GM21737 (cell line): ENCODE data around the gene NTHL1.

Experiments
- ATAC-seq: cut with Tn5 transposase; IDR thresholded peaks from one replicate; pipeline ENCODE4 v1.9.1; 2021; ENCODE audit warnings: mild to moderate bottlenecking, moderate library complexity; ENCODE audit not compliant: unreplicated experiment

The NTHL1 gene

DNA sequence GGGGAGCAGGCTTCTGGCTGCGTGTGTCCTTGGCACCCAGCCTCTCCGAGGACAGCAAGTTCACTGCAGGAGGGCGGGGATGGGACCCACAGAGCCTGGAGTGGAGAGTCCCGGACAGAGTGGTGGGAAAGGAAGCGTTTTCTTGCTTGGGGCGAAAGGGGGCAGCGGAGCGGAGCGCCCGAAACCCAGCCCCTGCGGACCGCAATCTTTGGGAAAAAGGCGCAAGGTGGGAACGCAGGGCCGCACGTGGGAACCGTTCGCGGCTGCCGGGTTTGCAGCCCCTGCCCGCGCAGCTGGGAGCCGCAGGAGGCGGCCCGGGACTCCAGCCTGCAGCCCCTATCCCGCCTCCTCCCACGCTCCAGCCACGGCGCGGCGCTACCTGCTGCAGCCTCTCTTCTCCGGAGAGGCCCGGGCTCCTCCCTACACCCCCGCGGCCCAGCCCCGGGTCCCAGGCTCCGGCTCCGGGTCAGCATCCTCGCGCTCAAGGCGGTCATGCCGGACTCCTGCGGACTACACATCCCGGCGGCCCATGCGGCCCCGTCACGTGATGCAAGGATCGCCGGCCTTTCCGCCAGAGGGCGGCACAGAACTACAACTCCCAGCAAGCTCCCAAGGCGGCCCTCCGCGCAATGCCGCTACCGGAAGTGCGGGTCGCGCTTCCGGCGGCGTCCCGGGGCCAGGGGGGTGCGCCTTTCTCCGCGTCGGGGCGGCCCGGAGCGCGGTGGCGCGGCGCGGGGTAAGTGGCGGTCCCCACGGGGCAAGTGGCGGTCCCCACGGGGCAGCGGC, at the start of gene NTHL1, which contains the start of gene TSC2:
Gene NTHL1, minus strand, starts transcription at position 505 of the 786 bp plus-strand sequence. Its CDS starts 11 bp downstream, at position 494.
Gene TSC2, plus strand, starts transcription at position 656 of the 786 bp plus-strand sequence. CDS start 631 bp downstream, outside the sequence.
- ATAC-seq = peak; percentile 85

DNA sequence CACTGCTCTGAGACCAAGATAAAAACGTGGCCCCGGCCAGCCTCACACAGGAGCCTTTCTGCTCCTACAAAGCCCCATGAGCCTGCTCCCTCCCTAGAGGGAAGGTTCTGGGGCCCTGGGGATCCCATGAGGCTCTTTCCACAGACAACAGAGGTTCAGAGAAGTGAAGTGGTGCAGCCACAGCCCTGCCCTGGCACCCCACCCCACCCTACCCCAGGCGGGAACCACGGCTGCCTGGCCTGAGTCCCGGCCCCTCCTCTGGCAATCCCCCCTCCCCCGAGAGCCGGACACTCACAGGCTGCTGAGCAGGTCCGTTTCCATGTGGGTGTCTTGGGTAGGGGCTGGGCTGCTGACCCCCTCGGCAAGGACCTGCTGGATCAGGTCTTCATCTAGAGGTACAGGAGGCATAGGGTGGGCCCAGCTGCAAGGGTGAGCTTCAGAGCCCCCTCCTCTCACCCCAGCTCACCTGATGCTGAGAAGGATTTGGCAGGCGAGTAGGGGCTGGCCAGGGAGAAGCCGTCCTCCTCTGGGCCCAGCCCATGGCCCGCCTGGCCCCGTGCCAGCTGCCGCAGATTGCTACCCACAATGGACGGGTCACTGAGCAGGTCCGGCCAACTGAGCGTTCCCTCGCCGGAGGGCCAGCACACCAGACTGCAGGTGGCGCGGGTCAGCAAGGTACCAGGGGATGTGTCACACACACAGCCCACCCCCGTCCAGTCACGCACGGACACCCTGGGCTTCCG, 49.4 kb upstream of the NTHL1 start:
- ATAC-seq = no peak

DNA sequence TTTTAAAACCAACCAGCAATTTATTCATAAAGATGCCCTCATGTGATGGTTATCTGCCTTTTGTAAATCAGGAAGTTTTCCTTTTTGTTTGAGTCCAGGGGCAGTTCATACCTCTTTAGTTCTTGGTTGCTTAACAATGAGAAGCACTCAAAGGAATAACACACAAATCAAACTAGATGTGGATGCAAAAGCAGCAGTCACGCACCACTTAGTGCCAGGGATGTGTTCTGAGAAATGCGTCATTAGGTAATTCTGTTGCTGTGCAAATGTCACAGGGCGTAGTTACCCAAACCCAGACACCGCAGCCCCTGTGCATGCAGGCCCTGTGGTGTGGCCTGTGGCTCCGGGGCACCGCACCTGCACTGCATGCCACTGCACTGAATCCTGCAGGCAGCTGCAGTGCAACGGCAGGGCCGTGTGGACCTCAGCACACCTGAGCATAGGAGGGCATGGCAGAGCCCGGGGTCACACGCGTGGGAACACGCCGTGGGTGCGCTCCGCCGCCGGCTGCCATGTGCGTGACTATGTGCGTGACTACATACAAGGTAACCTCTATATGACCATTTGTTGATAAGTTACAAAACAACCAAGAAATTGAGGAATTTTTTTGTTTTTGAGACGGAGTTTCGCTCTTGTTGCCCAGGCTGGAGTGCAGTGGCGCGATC, 48.4 kb upstream of the NTHL1 start:
- ATAC-seq = no peak

DNA sequence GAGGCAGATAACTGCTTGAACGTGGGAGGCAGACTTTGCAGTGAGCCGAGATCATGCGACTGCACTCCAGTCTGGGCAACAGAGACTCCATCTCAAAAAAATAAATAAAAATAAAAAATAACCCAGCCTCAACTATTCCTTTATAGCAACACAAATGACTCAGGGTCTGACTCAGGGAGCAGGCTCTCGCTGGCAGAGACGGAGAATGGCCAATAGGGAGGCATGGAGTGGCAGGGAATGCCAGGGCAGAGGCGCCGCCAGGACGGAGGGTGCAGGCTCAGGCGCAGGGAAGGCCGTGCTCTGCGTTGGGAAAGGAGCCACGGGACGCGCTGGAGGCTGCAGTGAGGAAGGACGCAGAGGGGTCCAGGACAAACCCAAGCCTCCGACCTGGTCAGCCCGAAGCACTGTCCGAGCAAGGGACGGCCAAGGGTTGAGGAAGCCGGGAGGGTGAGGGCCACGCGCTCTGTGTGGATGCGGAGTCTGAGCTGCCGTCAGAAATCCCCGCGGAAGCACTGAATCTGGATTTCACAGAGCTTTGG, 47.8 kb upstream of the NTHL1 start:
- ATAC-seq = no peak

DNA sequence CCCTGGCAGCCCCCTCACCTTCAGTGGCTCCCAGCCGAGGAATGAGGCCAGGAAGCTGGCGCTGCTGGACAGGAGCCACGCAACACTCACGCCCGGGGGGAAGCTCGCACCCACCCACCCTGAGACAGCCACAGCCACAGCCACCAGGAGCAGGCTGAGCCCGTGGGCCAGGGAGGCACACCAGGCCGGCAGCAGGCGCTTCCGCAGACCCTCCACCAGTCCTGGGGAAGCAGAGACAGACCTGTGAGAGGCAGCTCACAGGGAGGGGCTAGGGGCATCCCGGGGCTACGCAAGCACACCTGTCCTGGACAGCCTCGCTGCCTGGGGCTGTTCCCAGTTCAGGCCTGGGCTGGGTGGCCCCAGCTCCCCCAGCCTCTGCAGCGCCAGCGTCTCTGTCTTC, 46.2 kb upstream of the NTHL1 start:
- no peak for ATAC-seq

DNA sequence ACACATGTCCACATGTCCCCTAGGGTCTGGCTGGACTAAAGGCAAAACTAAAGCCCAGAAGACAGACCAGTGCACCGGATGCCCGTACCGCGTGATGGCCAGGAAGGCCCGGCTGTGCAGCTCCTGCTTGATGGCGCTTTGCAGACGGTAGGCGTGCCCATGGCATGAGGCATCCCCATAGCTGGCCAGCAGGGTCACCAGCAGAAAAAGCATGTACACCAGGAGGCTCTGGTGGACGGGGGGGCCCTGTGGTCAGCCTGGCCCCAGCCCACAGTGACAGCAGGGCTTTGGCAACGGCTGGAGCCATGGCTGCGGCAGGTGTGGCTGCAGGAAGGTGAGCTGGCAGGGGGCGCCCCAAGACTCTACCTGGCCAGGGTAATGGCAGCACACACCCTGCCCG, 45.2 kb upstream of the NTHL1 start:
- no peak for ATAC-seq

DNA sequence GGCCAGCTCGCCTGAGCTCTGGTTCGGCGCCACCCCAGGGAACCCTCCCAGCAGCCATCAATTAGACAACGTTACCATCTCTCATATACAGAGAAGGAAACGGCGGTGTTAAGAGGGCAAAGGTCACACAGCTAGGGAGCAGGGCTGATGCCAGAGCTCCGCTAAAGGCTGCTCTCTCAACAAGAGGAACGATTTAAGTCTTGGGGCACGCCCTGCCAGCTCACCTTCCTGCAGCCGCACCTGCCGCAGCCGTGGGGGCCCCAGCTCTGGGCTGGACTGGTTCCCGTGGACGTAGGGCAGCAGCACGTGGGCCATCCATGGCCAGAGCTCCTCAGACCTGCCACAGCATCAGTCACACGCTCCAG, 44.6 kb upstream of the NTHL1 start:
- no peak for ATAC-seq

DNA sequence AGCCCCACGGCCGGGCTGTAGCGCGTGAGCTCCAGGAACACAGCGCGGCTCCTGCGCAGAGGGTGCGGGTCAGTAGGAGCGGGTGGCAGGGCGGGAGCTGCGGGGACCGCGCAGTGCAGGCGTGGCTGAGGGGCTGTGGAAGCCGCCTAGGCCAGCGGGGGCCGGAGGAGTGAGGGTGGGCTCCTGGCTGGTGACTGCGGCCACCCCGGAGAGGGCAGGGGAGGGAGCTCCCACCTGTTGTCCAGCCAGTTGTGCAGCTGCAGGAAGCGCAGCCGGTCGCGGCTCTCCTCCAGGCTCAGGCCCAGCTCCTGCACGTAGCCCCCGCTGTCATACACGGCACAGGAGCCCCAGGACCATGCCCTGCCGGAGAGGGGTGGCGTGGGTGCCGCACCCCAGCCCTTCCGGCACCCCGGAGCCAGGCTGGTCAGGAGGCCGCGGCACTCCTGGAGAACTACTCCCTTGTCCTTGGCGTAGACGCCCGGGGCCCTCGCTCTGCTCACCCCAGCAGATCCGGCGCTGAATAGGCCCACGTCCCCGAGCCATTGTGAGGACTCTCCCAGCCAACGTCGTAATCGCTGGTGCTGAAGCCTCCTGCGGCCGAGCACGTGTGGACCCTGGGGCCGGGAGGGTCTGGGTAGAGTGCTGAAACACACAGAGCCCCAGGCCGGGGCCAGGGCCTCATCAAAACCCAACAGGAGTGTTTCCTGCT, 44.1 kb upstream of the NTHL1 start:
- ATAC-seq = no peak

DNA sequence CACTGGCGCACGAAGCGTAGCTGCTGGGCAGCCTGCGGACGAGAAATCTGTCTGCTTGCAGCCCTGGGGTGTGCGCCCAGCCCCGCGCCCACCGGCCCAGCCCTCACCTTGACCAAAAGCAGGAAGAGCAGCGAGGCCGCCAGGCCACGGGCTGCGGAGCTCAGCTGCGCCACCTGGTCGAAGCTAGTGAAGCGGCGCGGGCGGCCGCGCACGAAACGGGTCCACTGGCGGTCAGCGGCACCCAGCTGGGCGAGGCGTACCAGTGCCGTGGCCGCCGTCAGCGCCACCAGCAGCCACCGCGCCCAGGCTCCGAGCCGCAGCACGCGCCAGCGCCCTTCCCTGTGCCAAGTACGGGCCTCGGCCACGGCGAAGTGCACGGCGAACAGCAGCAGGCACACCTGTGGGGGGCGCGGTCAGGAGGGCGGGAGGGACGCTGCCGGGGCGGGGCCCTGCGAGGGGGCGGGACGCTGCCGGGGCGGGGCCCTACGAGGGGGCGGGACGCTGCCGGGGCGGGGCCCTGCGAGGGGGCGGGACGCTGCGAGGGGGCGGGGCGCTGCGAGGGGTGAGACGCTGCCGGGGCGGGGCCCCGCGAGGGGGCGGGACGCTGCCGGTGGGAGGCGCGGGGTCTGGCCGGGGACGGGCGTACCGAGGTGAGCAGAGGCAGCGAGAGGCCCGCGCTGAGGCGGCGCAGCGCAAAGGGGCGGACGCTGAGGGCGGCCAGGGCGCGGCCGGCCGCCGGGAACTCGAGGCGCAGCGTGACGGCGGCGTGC, 43.3 kb upstream of the NTHL1 start:
- ATAC-seq = no peak

DNA sequence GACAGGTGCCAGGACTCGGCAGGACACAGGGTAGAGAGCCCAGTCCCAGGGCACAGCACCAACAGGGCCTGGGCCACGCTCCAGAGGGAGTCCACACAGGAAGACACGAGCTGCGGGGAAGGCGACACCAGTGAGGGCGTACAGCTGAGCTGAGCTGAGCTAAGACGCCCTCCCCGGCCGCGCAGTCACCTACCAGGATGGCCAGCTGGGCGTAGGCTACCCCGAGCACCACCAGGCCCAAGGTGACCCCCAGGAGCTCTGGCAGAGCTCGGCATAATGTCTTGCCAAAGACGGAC, 42.8 kb upstream of the NTHL1 start:
- no peak for ATAC-seq

DNA sequence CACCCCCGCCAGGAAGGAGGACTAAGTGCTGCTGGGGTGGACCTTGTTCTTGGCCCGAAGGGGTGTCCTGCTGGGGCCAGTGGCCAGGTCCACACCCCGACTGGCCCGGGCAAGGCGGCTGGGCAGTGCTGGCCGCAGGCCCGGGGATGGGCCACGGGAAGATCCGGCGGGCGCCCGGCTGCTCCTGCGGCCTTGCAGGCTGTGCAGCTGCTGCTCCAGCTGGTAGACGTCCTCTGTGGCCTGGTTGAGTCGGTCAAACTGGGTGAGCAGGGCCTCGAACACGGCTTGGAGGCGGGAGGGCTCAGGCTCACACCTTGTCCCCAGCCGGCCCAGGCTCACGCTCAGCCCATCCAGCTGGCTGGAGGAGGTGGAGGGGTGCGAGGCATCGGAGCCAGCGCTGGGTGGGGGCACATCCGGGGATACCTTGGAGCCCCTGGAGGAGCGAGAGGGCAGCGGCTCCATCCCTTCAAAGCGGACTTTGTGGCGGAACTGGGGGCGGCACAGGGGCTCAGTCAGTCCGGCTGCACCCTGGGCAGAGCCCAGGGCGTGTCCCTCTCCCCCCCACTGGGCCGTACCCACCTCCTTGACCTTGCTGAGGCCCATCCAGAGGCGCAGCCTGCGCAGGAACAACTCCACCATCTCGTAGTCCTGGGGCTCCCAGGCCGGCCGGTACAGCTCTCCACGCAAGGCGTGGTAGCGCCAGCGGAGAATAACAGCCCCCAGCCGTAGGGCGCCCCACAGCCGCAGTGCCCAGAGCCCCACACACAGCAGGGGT, 42.3 kb upstream of the NTHL1 start:
- ATAC-seq = no peak

DNA sequence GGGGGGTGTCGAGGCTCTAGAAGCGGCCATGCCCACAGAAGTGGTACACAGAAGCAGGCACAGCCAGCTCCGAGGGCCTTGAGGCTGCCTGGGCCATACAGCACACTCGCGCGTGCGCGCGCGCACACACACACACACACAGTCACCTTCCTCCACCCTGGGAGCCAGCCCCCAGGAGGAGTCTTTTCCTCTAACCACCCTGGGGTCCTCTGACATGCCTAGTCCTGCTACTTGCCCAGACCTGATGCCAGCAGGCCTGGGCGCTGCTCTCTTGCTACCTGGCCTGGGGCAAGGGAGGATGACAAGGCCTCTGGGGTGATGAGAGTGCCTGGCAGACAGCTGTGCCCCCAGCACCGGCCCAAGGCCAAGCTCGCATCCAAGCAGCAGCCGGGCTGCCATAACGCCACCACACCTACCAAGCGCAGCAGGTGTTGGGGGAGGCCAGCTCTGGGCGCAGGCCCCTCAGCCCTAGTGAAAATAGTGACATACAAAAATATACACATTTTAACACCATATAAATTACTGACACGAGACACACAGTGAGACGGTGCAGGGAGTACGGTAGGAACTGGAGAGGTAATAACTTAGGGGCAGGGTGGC, 41.2 kb upstream of the NTHL1 start:
- no peak for ATAC-seq

DNA sequence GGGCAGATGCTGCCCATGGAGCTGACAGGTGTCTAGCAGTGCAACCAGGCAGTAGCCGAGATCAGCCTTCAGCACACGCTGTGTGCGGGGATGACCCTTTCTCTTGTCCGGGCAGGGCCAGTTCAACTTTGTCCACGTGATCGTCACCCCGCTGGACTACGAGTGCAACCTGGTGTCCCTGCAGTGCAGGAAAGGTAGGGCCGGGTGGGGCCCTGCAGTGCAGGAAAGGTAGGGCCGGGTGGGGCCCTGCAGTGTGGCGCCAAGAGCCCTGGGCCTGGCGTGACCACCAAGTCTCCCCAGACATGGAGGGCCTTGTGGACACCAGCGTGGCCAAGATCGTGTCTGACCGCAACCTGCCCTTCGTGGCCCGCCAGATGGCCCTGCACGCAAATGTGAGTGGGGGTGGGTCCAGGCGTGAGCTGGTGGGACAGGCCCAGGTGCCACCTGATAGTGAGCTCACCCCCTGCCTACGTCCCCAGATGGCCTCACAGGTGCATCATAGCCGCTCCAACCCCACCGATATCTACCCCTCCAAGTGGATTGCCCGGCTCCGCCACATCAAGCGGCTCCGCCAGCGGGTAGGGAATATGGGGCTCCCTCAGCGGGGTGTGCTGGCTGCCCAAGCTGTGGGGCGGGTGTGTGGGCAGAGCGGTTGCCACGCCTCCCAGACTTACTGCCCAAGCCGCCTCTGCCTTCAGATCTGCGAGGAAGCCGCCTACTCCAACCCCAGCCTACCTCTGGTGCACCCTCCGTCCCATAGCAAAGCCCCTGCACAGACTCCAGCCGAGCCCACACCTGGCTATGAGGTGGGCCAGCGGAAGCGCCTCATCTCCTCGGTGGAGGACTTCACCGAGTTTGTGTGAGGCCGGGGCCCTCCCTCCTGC, 40.4 kb upstream of the NTHL1 start:
- ATAC-seq = no peak

DNA sequence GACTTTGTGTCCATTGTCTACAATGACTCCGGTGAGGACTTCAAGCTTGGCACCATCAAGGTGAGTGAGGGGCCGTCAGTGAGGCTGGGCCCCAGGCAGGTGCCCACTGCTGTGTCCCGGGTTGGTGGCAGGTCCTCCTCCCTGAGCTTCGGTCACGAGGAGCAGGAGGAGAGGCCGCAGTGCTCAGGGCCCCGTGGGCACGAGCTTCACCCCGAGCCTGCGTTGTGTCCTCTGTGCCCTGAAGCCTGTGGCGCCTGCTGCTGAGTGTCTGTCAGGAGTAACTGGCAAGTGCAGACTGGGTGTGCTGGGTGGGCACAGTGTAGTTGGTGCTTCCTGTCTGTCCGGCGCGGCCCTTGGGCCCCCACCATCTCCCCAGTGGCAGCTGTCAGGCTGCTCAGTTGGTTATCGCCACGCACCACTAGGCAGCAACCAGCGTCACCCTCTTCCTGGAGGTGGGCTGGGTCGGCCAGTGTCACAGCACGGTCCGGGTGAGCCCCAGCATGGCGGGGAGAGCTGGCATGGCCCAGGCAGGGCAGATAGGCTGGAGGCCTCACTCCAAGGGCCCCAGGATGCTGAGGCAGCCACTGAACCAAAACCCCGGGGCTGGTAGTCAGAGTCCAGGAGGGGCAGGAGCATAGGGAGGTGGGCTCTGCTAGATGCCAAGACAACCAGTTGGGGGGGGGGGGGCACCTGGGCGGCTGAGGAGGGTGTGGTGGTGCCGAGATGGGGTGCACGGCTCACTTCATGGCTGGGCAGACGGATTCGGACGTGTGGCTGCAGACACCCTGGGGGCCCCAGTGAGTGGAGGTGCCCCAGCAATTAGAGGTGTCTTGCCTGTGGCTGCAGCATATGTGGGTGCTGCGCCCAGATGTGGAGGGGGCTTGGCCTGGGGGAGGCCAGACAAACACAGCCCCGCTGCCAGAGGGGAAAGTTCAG, 39.4 kb upstream of the NTHL1 start:
- no peak for ATAC-seq

DNA sequence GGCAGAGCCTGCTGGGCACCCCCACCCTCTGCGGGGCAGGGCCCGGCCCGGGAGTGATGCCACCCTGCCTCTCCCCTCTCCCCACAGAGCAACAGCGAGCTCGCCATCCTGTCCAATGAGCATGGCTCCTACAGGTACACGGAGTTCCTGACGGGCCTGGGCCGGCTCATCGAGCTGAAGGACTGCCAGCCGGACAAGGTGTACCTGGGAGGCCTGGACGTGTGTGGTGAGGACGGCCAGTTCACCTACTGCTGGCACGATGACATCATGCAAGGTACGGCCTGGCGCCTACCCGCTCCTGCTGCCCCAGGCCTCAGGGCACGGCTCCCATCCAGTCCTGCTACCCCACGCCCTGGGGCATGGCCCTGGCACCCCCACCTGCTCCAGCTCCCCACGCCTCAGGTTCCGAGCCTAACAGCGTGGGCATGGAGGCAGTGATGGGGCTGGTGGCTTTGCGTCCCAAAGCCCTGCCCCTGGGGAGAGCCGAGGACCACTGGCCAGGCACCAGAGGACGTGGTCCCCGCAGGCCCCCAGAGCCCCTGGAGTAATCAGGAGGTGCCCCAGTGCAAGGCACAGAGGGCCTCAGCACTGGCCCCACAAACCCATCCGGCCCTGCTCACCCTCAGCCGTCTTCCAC, 38.6 kb upstream of the NTHL1 start:
- ATAC-seq = no peak

DNA sequence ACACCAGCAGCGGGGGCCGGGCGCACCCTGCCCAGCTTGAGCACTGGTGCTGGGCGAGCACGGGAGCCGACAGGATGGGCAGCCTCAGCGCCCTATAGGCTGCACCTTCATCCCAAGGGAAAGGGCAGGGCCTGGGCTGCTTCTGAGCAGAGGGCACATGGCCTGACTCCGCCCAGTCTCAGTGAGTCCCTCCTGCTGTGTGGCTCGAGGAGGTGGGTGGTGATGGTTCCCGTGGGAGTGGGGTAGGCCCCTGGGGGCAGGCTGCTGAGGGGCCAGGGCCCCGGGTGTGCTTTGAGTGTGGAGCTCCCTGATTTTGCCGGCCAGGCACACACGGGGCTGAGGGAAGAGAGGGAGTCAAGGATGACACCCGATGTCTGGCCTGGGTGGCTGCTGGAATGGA, 38.0 kb upstream of the NTHL1 start:
- ATAC-seq = no peak
